PC-9 (cell line): ENCODE results near the gene RFX4. TPM values are rescaled to one million over a fixed set of nuclear protein-coding genes. Genes with fewer than 3 reads are reported as not detected.

Experiments used
- BruUV-seq: library from RNA; stranded (reverse); fragments of 400-500 nt; replicated peaks from 2 replicates; lab custom pipeline; 2021; lab: Mats Ljungman, UMichigan
- CTCF ChIA-PET: fragments of 300-600 bp; sonication (Branson Sonifier 250); formaldehyde crosslinking; loops from one replicate; lab custom pipeline; 2022; ENCODE audit warnings: antibody characterized with exemption; lab: Charles Lee
- POLR2A ChIA-PET: fragments of 300-600 bp; sonication (Branson Sonifier 250); formaldehyde crosslinking; loops from one replicate; lab custom pipeline; 2022; ENCODE audit warnings: antibody characterized with exemption; ENCODE audit not compliant: unreplicated experiment; lab: Charles Lee
- DNase-seq, 2 experiments: peaks; one replicate each; pipeline versions ENCODE4 v3.0.0 to v3.0.0-alpha.2; 2015 to 2022; ENCODE audit warnings: mixed read lengths in 1 of 2
- H2AFZ ChIP-seq: fragments of 200-600 bp; sonication (generic); 2 replicates; pipeline ENCODE4 v1.8.1; 2017; ENCODE audit warnings: antibody characterized with exemption
- H3F3A ChIP-seq: fragments of 200-600 bp; sonication (generic); 2 replicates; pipeline ENCODE4 v1.8.1; 2017; ENCODE audit warnings: antibody characterized with exemption, mild to moderate bottlenecking, low read depth; ENCODE audit not compliant: insufficient read depth
- H3K27ac ChIP-seq: fragments of 200-600 bp; sonication (generic); 2 replicates; pipeline ENCODE4 v1.6.1; 2016; ENCODE audit warnings: mixed run types
- H3K27me3 ChIP-seq: fragments of 200-600 bp; sonication (generic); 2 replicates; pipeline ENCODE4 v1.6.1; 2016; ENCODE audit warnings: low read depth, mixed run types; ENCODE audit not compliant: insufficient read depth
- H3K36me3 ChIP-seq: fragments of 200-600 bp; sonication (generic); 2 replicates; pipeline ENCODE4 v1.6.1; 2016; ENCODE audit warnings: low read depth, mixed run types
- H3K4me1 ChIP-seq: fragments of 200-600 bp; sonication (generic); replicated peaks from 2 replicates; pipeline ENCODE4 v1.6.1; 2016; ENCODE audit warnings: mixed run types; ENCODE audit not compliant: insufficient read depth
- H3K4me2 ChIP-seq: fragments of 200-600 bp; sonication (generic); 2 replicates; pipeline ENCODE4 v1.6.1; 2017; ENCODE audit warnings: mixed run types
- H3K4me3 ChIP-seq: fragments of 200-600 bp; sonication (generic); 2 replicates; pipeline ENCODE4 v1.6.1; 2016; ENCODE audit warnings: mixed run types
- H3K79me2 ChIP-seq: fragments of 200-600 bp; sonication (generic); 2 replicates; pipeline ENCODE4 v1.6.1; 2017; ENCODE audit warnings: low read depth, mixed run types
- H3K9me2 ChIP-seq: fragments of 200-600 bp; sonication (generic); 2 replicates; pipeline ENCODE4 v1.8.1; 2017; ENCODE audit warnings: mild to moderate bottlenecking; ENCODE audit not compliant: insufficient read depth
- H3K9me3 ChIP-seq: fragments of 200-600 bp; sonication (generic); 2 replicates; pipeline ENCODE4 v1.8.1; 2016; ENCODE audit warnings: low read depth; ENCODE audit not compliant: insufficient read depth
- H4K20me1 ChIP-seq: fragments of 200-600 bp; sonication (generic); 2 replicates; pipeline ENCODE4 v1.8.1; 2017; ENCODE audit not compliant: insufficient read depth
- EZH2 ChIP-seq: fragments of 200-600 bp; sonication (generic); IDR thresholded peaks from 2 replicates; pipeline ENCODE4 v1.8.0; 2017; ENCODE audit warnings: antibody characterized with exemption, low read depth
- intact Hi-C: fragments of 100-400 bp; cut with micrococcal nuclease; formaldehyde crosslinking; loops from one replicate; pipeline ENCODE4 v1.10.0; 2022; ENCODE audit not compliant: unreplicated experiment
- total RNA-seq: library from RNA; stranded (reverse); gene quantifications from 2 replicates; pipeline ENCODE4 v1.2.3, GENCODE V29; 2021
- TF ChIP-seq, protein P1 (sequence below): fragments of 200-600 bp; sonication (generic); conservative IDR thresholded peaks from 2 replicates; pipeline ENCODE4 v1.6.1; 2017; ENCODE audit warnings: mixed run types, antibody characterized with exemption, mild to moderate bottlenecking, moderate library complexity

The RFX4 gene
- total RNA-seq, 1 experiment from 2014 or later: not detected

- no peaks in the 10 kb centered on the region for H3K36me3 ChIP-seq
- no peak overlapping the region for H2AFZ ChIP-seq
- H3K27me3 ChIP-seq: no peaks in the 10 kb centered on the region
- ChIA-PET POLR2A (no interaction called here), CTCF (no interaction called here)
- TF ChIP-seq, protein P1, sequence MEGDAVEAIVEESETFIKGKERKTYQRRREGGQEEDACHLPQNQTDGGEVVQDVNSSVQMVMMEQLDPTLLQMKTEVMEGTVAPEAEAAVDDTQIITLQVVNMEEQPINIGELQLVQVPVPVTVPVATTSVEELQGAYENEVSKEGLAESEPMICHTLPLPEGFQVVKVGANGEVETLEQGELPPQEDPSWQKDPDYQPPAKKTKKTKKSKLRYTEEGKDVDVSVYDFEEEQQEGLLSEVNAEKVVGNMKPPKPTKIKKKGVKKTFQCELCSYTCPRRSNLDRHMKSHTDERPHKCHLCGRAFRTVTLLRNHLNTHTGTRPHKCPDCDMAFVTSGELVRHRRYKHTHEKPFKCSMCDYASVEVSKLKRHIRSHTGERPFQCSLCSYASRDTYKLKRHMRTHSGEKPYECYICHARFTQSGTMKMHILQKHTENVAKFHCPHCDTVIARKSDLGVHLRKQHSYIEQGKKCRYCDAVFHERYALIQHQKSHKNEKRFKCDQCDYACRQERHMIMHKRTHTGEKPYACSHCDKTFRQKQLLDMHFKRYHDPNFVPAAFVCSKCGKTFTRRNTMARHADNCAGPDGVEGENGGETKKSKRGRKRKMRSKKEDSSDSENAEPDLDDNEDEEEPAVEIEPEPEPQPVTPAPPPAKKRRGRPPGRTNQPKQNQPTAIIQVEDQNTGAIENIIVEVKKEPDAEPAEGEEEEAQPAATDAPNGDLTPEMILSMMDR: no peak; the same call in 1 of the 2 replicates
- no peak for TF ChIP-seq EZH2
- no peaks in the 10 kb centered on the region for H3K4me1 ChIP-seq
- H3K27ac ChIP-seq: no peak overlapping the region
- no peaks in the 10 kb centered on the region for H4K20me1 ChIP-seq
- no peaks in the 10 kb centered on the region for H3K79me2 ChIP-seq
- no peaks in the 10 kb centered on the region for H3K9me2 ChIP-seq
- no peaks in the 10 kb centered on the region for H3F3A ChIP-seq
- no peak overlapping the region for H3K4me3 ChIP-seq
- BruUV-seq: no TSS peak
- no peaks in the 10 kb centered on the region for H3K9me3 ChIP-seq
- no peak for DNase-seq
- no peak overlapping the region for H3K4me2 ChIP-seq
- intact Hi-C loops: no loop called here
Measured at GRCh38 chr12:106682594-106683234, 99.9 kb downstream of the RFX4 start.

DNA sequence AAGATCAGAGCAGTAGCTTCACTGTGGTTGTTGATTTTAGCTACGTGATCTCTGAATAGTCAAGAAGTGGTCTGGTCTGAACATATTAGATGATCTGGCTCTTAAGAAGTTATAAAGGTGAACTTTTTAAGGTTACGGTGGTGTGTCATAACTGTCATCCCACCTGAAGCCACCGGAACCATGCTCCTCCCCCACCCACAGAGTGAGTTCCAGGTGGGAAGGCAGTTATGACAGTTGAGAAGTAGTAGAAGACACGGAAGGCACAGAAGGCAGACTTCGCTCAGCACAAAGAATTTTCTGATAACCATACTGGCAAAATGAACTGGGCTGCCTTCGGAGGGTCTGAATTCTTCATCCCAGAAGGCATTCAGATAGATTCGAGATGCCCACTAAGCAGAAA is 101.7 kb downstream of the RFX4 start:
- intact Hi-C loops: no loop called here
- Histone ChIP-seq H2AFZ (no peak overlapping the region), H4K20me1 (no peaks in the 10 kb centered on the region), H3K79me2 (no peaks in the 10 kb centered on the region), H3K4me1 (no peaks in the 10 kb centered on the region), H3F3A (no peaks in the 10 kb centered on the region), H3K27ac (no peak overlapping the region), H3K4me2 (no peak overlapping the region), H3K36me3 (no peaks in the 10 kb centered on the region), H3K4me3 (no peak overlapping the region), H3K9me2 (no peaks in the 10 kb centered on the region), H3K27me3 (no peaks in the 10 kb centered on the region), H3K9me3 (no peaks in the 10 kb centered on the region)
- TF ChIP-seq, protein P1: no peak
- no peak for TF ChIP-seq EZH2
- no peak for DNase-seq
- CTCF ChIA-PET: no interaction called here
- BruUV-seq: no TSS peak
- POLR2A ChIA-PET: no interaction called here

DNA sequence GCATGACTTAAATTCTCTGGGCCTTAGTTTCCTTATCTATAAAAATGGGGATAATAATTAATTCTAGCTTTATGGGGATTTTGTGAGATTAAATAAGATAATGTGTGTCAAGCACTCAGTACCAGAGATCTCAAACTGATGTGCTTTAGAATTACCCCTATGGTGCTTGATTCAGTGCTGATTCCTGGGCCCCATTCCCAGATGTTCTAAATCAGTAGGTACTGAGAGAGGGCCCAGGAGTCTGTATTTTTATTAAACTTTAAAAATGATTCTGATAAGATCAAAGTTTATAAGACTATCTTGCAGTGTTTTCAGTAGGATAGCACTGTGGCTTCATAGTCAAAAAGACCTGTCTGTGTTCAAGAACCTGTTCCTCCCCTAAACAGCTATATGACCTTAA is 102.6 kb downstream of the RFX4 start:
- DNase-seq: no peak
- Histone ChIP-seq H3K36me3 (no peaks in the 10 kb centered on the region), H2AFZ (no peak overlapping the region), H3K4me3 (no peak overlapping the region), H3K27ac (no peak overlapping the region), H3K79me2 (no peaks in the 10 kb centered on the region), H3K4me2 (no peak overlapping the region), H4K20me1 (no peaks in the 10 kb centered on the region), H3K4me1 (no peaks in the 10 kb centered on the region), H3K9me2 (no peaks in the 10 kb centered on the region), H3K27me3 (no peaks in the 10 kb centered on the region), H3K9me3 (no peaks in the 10 kb centered on the region), H3F3A (no peaks in the 10 kb centered on the region)
- TF ChIP-seq, protein P1: no peak
- TF ChIP-seq EZH2: no peak
- no TSS peak for BruUV-seq
- intact Hi-C loops: no loop called here
- CTCF ChIA-PET: no interaction called here
- POLR2A ChIA-PET: no interaction called here
